K562 (cell line): ENCODE measurements around the gene SLCO3A1. TPM values are rescaled to one million over a fixed set of nuclear protein-coding genes. Genes with fewer than 3 reads are reported as not detected.
A peak's percentile ranks its signal among the peaks of the same experiment; 100 is the strongest.

ENCODE experiments used
- L3MBTL2 ChIP-seq: fragments of 450-650 bp; IDR thresholded peaks from 2 replicates; pipeline ENCODE4 v1.6.1; 2016; ENCODE audit warnings: mild to moderate bottlenecking, moderate library complexity
- MGA ChIP-seq: fragments of 450-650 bp; IDR thresholded peaks from 2 replicates; pipeline ENCODE4 v1.6.1; 2016; ENCODE audit warnings: mild to moderate bottlenecking, moderate library complexity
- USF2 ChIP-seq: sonication (generic); formaldehyde crosslinking; IDR thresholded peaks from 2 replicates; pipeline ENCODE4 v1.5.0; 2020; ENCODE audit warnings: missing genetic modification reagents
- ZNF354B ChIP-seq: fragments of 250-450 bp; sonication (Bioruptor Pico); IDR thresholded peaks from 2 replicates; pipeline ENCODE4 v1.4.0; 2020
- polyA plus RNA-seq, 8 experiments: library from polyadenylated mRNA; depleted of rRNA in 4 of 8; stranded (reverse) in 5 of 8; unstranded in 3 of 8; fragments of >200 nt; fragmentation: Nextera tagmentation in 2 of 8; fragmentation: Illumina TruSeq in 1 of 8; extraction: Ambion mirVana in 2 of 8; extraction: Trizol in 1 of 8; gene quantifications; 2 replicates each; pipeline versions ENCODE4 v1.2.1 to v1.2.3, GENCODE V29; 2011 to 2014; ENCODE audit warnings: inconsistent platforms in 1 of 8, missing spikeins in 1 of 8
- total RNA-seq, 7 experiments: library from RNA; depleted of rRNA in 6 of 7; stranded (reverse); fragments of >200 nt in 6 of 7; fragmentation: Illumina TruSeq in 2 of 7; extraction: Trizol in 2 of 7; gene quantifications; 2 replicates each; pipeline versions ENCODE4 v1.2.1 to v1.2.3, GENCODE V29; 2011 to 2021; ENCODE audit warnings: low replicate concordance in 1 of 7

The SLCO3A1 gene
- total and polyA plus RNA-seq, 9 of the 15 experiments (the other 6 are each of a cell fraction or from before 2014, with no cell fraction given): 0.01 to 0.84 (median 0.06) TPM; not detected in 3

GRCh38 chr15:92143765-92144164 lies 290.3 kb downstream of the SLCO3A1 start (continued):
- peak; percentile 60 for TF ChIP-seq MGA
- peak; percentile 47 for TF ChIP-seq USF2
- no peak for TF ChIP-seq ZNF354B (CRISPR knock-in tag)
- peak; percentile 77 for TF ChIP-seq L3MBTL2
